Neuronal stem cell (in vitro differentiated cells): ENCODE data around the gene AFAP1L2.

ENCODE experiments used
- DNase-seq: peaks from one replicate; pipeline ENCODE4 v3.0.0-alpha.2; 2013; ENCODE audit warnings: low spot score
- H2AFZ ChIP-seq: one replicate; pipeline ENCODE4 v1.6.1; 2013; ENCODE audit warnings: mild to moderate bottlenecking, low read length, inconsistent platforms
- H2AK5ac ChIP-seq: 2 replicates; pipeline ENCODE4 v1.6.1; 2013; ENCODE audit warnings: low read depth, mild to moderate bottlenecking, inconsistent platforms, low read length, moderate library complexity, mixed read lengths
- H2BK120ac ChIP-seq: 2 replicates; pipeline ENCODE4 v1.6.1; 2013; ENCODE audit warnings: low read depth, mild to moderate bottlenecking, inconsistent platforms, low read length, moderate library complexity, mixed read lengths
- H2BK12ac ChIP-seq: one replicate; pipeline ENCODE4 v1.6.1; 2013; ENCODE audit warnings: low read length, inconsistent platforms
- H2BK15ac ChIP-seq: 2 replicates; pipeline ENCODE4 v1.6.1; 2013; ENCODE audit warnings: mild to moderate bottlenecking, low read length, inconsistent platforms, mixed read lengths
- H2BK5ac ChIP-seq: one replicate; pipeline ENCODE4 v1.6.1; 2013; ENCODE audit warnings: inconsistent platforms, mild to moderate bottlenecking, low read length, moderate library complexity
- H3K14ac ChIP-seq: one replicate; pipeline ENCODE4 v1.6.1; 2013; ENCODE audit warnings: low read length, inconsistent platforms
- H3K18ac ChIP-seq: 2 replicates; pipeline ENCODE4 v1.6.1; 2013; ENCODE audit warnings: low read length, inconsistent platforms
- H3K23ac ChIP-seq: 2 replicates; pipeline ENCODE4 v1.6.1; 2013; ENCODE audit warnings: low read depth, mild to moderate bottlenecking, mixed read lengths, low read length, inconsistent platforms; ENCODE audit not compliant: poor library complexity
- H3K27ac ChIP-seq: replicated peaks from 3 replicates; pipeline ENCODE4 v1.5.1; 2013; ENCODE audit warnings: low read length, inconsistent platforms
- H3K27me3 ChIP-seq, 3 experiments: 2 replicates each; pipeline ENCODE4 v1.6.1; 2013; ENCODE audit warnings: low read length in 3 of 3, mild to moderate bottlenecking in 2 of 3, inconsistent platforms in 1 of 3, low read depth in 1 of 3, mixed read lengths in 1 of 3, moderate library complexity in 1 of 3; ENCODE audit not compliant: control insufficient read depth in 3 of 3, insufficient read depth in 3 of 3
- H3K36me3 ChIP-seq, 2 donors: replicated peaks in 1 of 2; 2 replicates each; pipeline ENCODE4 v1.6.1; 2013; ENCODE audit warnings: low read length in 2 of 2; ENCODE audit not compliant: control insufficient read depth in 2 of 2, insufficient read depth in 2 of 2
- H3K4ac ChIP-seq: 2 replicates; pipeline ENCODE4 v1.6.1; 2013; ENCODE audit warnings: inconsistent platforms, mild to moderate bottlenecking, low read length, moderate library complexity
- H3K4me1 ChIP-seq, 2 donors: 1 replicate in 1 of 2; 2 replicates in 1 of 2; pipeline ENCODE4 v1.6.1; 2013; ENCODE audit warnings: low read length in 2 of 2, low read depth in 1 of 2; ENCODE audit not compliant: control insufficient read depth in 2 of 2, insufficient read depth in 1 of 2
- H3K4me2 ChIP-seq: one replicate; pipeline ENCODE4 v1.6.1; 2013; ENCODE audit warnings: mild to moderate bottlenecking, low read length, inconsistent platforms; ENCODE audit not compliant: insufficient read depth, poor library complexity, severe bottlenecking
- H3K4me3 ChIP-seq, 2 donors: 2 replicates each; pipeline ENCODE4 v1.5.1; 2013; ENCODE audit warnings: low read length in 2 of 2, mild to moderate bottlenecking in 2 of 2, inconsistent platforms in 1 of 2, moderate library complexity in 1 of 2
- H3K79me1 ChIP-seq: one replicate; pipeline ENCODE4 v1.6.1; 2013; ENCODE audit warnings: low read depth, mild to moderate bottlenecking, inconsistent platforms, low read length, moderate library complexity
- H3K9ac ChIP-seq: one replicate; pipeline ENCODE4 v1.6.1; 2013; ENCODE audit warnings: mild to moderate bottlenecking, low read depth, low read length, inconsistent platforms; ENCODE audit not compliant: poor library complexity
- H3K9me3 ChIP-seq, 2 donors: replicated peaks in 1 of 2; 2 replicates each; pipeline versions ENCODE3 to v1.6.1; 2013; ENCODE audit warnings: low read length in 2 of 2, mild to moderate bottlenecking in 2 of 2, inconsistent platforms in 1 of 2, low read depth in 1 of 2, mixed read lengths in 1 of 2, moderate library complexity in 1 of 2; ENCODE audit not compliant: control insufficient read depth in 2 of 2, insufficient read depth in 1 of 2
- H4K8ac ChIP-seq: one replicate; pipeline ENCODE4 v1.6.1; 2013; ENCODE audit warnings: low read depth, mild to moderate bottlenecking, inconsistent platforms, low read length, moderate library complexity
- H4K91ac ChIP-seq: one replicate; pipeline ENCODE4 v1.6.1; 2013; ENCODE audit warnings: low read length, low read depth, mild to moderate bottlenecking, inconsistent platforms; ENCODE audit not compliant: poor library complexity
- WGBS, 2 donors: extraction: QIAGEN DNeasy Blood & Tissue Kit; methylation state at CpG; one replicate each; pipeline ENCODE4 v1.1.7; 2013; ENCODE audit warnings: missing lambda C conversion rate in 2 of 2, mixed read lengths in 1 of 2; ENCODE audit not compliant: insufficient read length in 2 of 2, insufficient replicate concordance in 1 of 2; ENCODE audit errors: extremely low coverage in 2 of 2; 5-methylcytosine and 5-hydroxymethylcytosine counted together

AFAP1L2 gene

GRCh38 chr10:114282526-114282925 lies 121.8 kb downstream of the AFAP1L2 start:
- Histone ChIP-seq H4K91ac (no peak overlapping the region), H3K27ac (no peak overlapping the region), H2BK12ac (no peak overlapping the region), H3K4ac (no peak overlapping the region), H2BK120ac (no peak overlapping the region), H3K14ac (no peak overlapping the region), H3K4me1 (peaks cover 0 to 1% of the 10 kb centered on the region in 2 donors), H3K9me3 (no peaks in the 10 kb centered on the region), H2AK5ac (no peak overlapping the region), H4K8ac (no peak overlapping the region), H3K27me3 (peaks cover 0 to 15% (median 0%) of the 10 kb centered on the region in 3 experiments), H3K4me3 (no peak overlapping the region), H3K36me3 (no peaks in the 10 kb centered on the region), H2BK5ac (no peak overlapping the region), H3K4me2 (no peak overlapping the region), H3K79me1 (no peaks in the 10 kb centered on the region), H2BK15ac (no peak overlapping the region), H3K23ac (no peak overlapping the region), H2AFZ (no peak overlapping the region), H3K9ac (no peak overlapping the region), H3K18ac (no peak overlapping the region)
- no CpG with 5 or more reads among the region's 2 CpGs for WGBS, 2 donors
- DNase-seq: no peak

- WGBS, 2 donors: no CpG with 5 or more reads among the region's 5 CpGs
- H2BK12ac ChIP-seq: no peak overlapping the region
Observed at GRCh38 chr10:114281461-114281860, 122.8 kb downstream of the AFAP1L2 start.

GRCh38 chr10:114281006-114281405 lies 123.3 kb downstream of the AFAP1L2 start:
- Histone ChIP-seq H3K9ac (no peak overlapping the region), H2BK5ac (no peak overlapping the region), H4K91ac (no peak overlapping the region), H3K4me1 (peaks cover 0 to 1% of the 10 kb centered on the region in 2 donors), H2BK12ac (no peak overlapping the region), H2BK15ac (no peak overlapping the region), H3K27me3 (peaks cover 0 to 22% (median 0%) of the 10 kb centered on the region in 3 experiments), H3K23ac (no peak overlapping the region), H3K18ac (peak overlapping the region; percentile 66), H3K79me1 (no peaks in the 10 kb centered on the region), H2AK5ac (no peak overlapping the region), H3K9me3 (no peaks in the 10 kb centered on the region), H2BK120ac (no peak overlapping the region), H3K27ac (no peak overlapping the region), H3K4ac (no peak overlapping the region), H3K4me2 (no peak overlapping the region), H2AFZ (no peak overlapping the region), H3K4me3 (no peak overlapping the region), H3K14ac (no peak overlapping the region), H4K8ac (no peak overlapping the region), H3K36me3 (no peaks in the 10 kb centered on the region)
- DNase-seq: no peak
- no CpG with 5 or more reads among the region's 7 CpGs for WGBS, 2 donors

More at GRCh38 chr10:114281461-114281860, 122.8 kb downstream of the AFAP1L2 start:
- Histone ChIP-seq H3K4ac (no peak overlapping the region), H3K27me3 (peaks cover 0 to 19% (median 0%) of the 10 kb centered on the region in 3 experiments), H3K4me2 (no peak overlapping the region), H3K9ac (no peak overlapping the region), H3K14ac (no peak overlapping the region), H3K4me1 (peaks cover 0 to 1% of the 10 kb centered on the region in 2 donors), H3K18ac (no peak overlapping the region), H3K9me3 (no peaks in the 10 kb centered on the region), H3K79me1 (no peaks in the 10 kb centered on the region), H3K27ac (no peak overlapping the region), H2AK5ac (no peak overlapping the region), H4K8ac (no peak overlapping the region), H4K91ac (no peak overlapping the region), H3K36me3 (no peaks in the 10 kb centered on the region), H2AFZ (no peak overlapping the region), H2BK120ac (no peak overlapping the region), H2BK5ac (no peak overlapping the region), H3K4me3 (no peak overlapping the region), H3K23ac (no peak overlapping the region), H2BK15ac (no peak overlapping the region)
- DNase-seq: no peak

- Histone ChIP-seq H3K9me3 (no peaks in the 10 kb centered on the region), H3K79me1 (no peaks in the 10 kb centered on the region), H4K91ac (no peak overlapping the region), H3K23ac (no peak overlapping the region), H2BK120ac (no peak overlapping the region), H2BK5ac (no peak overlapping the region), H2AK5ac (no peak overlapping the region), H4K8ac (no peak overlapping the region), H3K27ac (no peak overlapping the region), H3K9ac (no peak overlapping the region), H3K14ac (no peak overlapping the region), H2AFZ (no peak overlapping the region), H2BK15ac (no peak overlapping the region), H3K27me3 (peaks cover 0 to 27% (median 0%) of the 10 kb centered on the region in 3 experiments), H3K4me2 (no peak overlapping the region), H2BK12ac (no peak overlapping the region), H3K4ac (no peak overlapping the region), H3K4me3 (no peak overlapping the region), H3K4me1 (peaks cover 0 to 1% of the 10 kb centered on the region in 2 donors), H3K36me3 (no peaks in the 10 kb centered on the region), H3K18ac (no peak overlapping the region)
- DNase-seq: no peak
- no CpG with 5 or more reads among the region's 8 CpGs for WGBS, 2 donors
Observed at GRCh38 chr10:114279901-114280644, 124.2 kb downstream of the AFAP1L2 start.
